Measurements from ENCODE around the gene MPPED1.

The MPPED1 gene

DNA sequence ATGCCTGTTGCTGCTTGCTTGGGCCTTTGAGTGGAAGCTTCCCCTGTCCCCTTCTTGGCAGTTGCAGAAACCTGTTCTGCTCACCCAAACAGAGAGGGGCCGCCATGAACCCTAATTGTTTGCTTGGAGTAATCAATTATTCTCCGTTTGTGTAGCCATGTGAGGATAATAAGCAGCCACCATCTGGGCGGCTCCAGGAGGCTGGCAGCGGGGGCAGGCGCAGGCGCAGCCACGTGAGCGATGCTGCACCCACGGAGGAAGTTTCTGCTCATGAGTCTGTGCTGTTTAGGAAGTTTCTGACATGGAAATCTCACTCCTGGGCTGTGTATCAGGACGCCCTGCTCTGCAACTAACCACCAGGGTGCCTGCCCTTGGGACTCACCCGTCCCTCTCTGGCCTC lies 90.1 kb downstream of the MPPED1 start:
- DNase-seq = peak; percentile 11 to 80 (median 54)
- intact Hi-C loops (cut with DNase I) = no loop called here

DNA sequence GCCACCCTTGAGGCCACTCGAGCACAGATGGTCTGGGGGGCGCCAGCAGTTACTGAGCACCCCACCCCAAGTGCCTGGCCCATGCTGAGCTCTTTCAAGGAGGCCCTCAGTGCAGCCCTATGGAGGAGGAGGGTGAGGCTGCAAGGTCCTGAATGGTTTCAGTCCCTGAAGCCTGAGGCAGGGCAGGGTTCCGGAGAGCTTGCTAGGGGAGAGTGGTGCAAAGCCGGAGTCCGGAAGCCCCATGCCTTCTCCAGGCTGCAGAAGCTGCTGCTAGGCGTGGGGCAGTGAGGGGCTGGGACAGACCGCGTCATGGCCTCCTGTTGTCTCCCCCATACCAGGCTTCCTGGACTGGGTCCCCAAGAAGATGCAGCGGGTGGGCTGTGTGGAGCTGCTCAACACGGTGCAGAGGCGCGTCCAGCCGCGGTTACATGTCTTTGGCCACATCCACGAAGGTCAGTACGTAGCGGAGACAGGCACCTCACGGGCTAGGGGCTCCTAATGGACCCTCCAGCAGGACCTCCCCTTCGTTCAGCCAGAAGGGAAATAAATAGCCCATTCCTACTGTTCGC lies 90.6 kb downstream of the MPPED1 start:
- DNase-seq = peak in 1 of 42 donors; percentile 40
- intact Hi-C loops (cut with DNase I) = no loop called here

DNA sequence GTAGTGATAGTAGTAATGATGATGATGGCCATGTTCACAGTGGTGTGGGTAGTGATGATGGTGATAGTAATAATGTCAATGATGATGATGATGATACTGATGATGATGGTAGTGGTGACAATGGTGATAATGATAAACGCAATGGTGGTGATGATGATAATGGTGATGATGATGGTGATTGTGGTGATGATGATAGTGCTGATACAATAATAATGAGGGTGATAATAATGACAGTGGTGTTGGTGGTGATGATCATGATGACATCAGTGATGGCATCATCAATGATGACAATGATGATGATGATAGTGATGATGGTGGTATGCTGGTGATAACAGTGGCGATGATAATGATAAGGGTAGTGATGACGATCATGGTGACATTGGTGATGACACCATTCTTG lies 92.3 kb downstream of the MPPED1 start:
- intact Hi-C loops (cut with DNase I) = no loop called here
- DNase-seq = no peak

DNA sequence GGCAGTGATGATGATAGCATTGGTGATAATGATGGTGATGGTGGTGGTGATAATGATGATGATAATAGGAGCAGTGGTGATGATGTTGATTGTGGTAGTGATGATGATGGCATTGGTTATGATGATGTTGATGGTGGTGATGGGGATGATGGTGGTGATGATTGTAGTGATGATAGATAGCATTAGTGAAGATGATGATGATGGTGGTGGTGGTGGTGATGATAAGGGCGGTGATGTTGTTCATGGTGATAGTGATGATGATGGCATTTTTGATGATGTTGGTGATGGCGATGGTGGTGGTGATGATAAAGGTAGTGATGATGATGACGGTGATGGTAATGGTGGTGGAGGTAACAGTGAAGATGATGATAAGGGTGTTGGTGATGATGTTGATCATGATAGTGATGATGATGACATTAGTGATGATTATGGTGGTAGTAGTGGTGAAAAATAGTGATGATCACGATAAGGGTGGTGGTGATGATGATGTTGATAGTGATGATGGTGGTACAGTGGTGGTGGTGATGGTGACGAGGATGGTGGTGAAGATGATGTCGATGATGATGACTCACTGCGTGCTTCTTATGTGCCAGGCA lies 93.0 kb downstream of the MPPED1 start:
- DNase-seq = no peak
- intact Hi-C loops (cut with DNase I) = no loop called here

DNA sequence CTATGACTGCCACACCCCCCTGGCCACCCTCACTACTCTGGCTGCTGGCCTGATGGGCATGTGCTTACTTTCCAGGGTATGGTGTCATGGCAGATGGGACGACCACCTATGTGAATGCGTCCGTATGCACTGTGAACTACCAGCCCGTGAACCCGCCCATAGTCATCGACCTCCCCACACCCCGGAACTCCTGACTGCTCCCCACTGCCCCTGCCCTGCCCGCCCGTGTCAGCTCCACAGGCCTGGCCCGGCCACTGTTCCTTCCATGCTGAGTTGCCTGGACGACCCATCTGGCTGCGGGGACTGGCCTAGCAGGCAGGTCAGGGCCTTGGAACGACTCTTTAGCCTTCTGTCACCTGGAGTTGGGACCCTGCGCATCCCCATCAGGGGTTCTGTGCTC lies 93.6 kb downstream of the MPPED1 start:
- peak in 1 of 42 donors; percentile 30 for DNase-seq
- intact Hi-C loops (cut with DNase I) = no loop called here

DNA sequence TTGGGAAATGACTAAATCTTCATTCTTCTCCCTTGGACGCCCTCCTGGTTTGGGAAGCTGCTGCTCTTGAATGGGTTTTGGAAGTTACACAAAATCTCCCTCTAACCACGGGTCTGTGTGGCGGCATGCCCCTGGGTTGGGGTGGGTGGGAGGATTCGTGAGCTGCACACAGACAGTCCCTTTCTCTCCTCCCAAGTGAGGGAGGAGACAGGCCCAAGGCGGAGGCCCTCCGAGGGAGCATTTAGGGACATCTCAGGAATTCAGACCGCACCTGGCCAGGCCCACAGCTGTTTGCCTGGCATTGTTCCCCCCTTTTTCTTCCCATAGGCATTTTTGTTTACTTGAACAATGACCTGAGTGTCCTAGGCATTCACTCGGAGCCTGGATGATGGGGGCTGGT lies 94.1 kb downstream of the MPPED1 start:
- intact Hi-C loops (cut with DNase I) = no loop called here
- DNase-seq = no peak

DNA sequence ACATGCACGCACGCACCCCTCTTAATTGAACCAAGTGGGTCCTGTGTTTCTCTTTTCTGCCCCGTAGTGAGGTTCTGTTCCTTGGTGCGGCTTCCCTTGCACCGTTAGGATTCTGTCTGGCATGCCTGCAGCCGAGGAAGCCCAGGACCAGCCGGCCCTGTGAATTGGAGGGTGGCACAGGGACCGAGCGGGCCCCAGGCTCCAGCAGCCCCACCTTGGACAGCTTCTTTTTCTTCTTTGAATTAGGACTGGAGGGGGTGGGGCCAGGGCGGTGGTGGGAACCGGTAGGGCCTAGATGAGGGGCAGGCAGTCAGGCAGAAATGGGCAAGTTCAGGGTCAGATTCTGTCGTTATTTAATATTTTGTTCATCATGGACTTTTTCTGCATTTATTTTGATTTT lies 94.7 kb downstream of the MPPED1 start:
- peak in 1 of 42 donors; percentile 34 for DNase-seq
- intact Hi-C loops (cut with DNase I) = no loop called here

DNA sequence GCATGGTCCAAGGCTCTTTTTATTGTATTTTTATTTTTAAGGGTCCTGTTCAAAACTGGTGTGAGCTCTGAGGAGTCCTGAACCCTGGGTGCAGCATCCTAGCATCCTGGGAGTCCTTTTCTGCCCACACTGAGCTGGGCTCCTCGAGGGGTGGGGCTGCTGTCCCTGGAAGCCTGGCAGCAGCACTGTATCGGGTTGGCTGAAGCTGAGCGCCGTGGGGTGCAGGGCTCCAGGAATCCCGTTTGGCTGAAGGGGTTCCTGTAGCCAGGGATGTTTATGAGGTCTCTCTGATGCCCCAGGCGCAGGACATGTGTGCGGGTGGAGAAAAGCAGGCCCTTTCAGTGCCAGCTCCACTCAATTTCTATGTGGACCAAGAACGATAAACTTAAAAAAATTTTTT lies 95.4 kb downstream of the MPPED1 start:
- peak in 1 of 42 donors; percentile 40 for DNase-seq
- intact Hi-C loops (cut with DNase I) = no loop called here

DNA sequence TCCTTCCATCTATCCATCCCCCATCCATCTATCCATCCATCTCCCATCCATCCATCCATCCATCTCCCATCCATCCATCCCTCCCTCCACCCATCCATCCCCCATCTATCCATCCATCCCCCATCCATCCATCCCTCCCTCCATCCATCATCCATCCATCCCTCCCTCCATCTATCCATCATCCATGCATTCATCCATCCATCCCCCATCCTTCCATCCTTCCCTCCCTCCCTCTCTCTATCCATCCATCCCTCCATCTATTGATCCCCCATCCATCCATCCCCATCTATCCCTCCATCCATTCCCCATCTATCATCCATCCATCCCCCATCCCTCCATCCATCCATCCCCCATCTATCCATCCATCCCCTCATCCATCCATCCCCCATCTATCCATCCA lies 96.7 kb downstream of the MPPED1 start:
- DNase-seq = no peak
- intact Hi-C loops (cut with DNase I) = no loop called here

DNA sequence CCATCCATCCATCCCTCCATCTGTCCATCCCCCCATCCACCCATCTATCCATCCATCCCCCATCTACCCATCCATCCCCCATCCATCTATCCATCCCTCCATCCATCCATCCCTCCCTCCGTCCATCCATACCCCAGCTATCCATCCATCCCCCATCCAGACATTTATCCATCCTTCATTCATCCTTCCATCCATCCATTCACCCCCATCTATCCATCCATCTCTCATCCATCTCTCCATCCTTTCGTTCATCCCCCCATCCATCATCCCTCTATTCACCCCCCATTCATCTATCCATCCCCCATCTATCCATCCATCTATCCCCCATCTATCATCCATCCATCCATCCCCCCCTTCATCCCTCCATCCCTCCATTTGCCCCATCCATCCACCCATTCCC lies 97.5 kb downstream of the MPPED1 start:
- DNase-seq = no peak
- intact Hi-C loops (cut with DNase I) = no loop called here

DNA sequence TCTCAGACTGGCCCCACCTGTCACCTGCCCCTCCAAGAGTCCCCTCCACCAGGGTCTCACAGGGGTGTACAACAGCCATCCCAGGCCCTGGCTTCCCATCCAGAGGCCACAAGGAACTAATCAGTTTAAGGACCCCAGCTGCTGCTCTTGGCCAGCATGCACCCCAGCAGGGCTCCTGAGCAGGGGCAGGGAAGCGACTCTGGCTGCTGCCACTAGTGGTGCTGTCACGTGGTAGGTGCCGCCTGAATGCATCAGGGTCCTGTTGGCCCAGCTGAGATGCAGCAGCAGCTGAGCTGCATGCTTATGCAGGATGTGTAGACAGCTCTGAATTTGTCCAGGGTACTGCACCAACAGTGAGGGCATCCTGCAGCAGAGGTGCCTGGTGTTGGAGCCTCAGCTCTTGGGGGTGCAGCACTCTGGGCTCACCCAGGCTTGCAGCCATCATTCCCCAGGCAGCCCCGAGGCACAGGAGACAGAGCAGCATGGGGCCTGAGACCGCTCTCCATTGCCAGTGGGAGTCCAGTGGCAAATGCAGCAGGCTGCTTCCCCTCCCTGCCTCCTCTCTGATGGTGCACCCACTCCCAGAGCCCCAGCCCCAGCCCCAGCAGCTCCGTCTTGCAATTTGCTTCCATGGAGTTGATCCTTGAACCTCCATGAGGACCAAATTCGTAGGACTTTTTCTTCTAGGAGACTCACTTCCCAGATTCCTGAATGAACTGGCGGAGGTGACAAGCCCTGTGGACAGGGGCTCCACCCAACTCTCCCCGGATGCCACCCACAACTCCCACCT lies 98.7 kb downstream of the MPPED1 start:
- intact Hi-C loops (cut with DNase I) = no loop called here
- DNase-seq = peak in 1 of 42 donors; percentile 31

DNA sequence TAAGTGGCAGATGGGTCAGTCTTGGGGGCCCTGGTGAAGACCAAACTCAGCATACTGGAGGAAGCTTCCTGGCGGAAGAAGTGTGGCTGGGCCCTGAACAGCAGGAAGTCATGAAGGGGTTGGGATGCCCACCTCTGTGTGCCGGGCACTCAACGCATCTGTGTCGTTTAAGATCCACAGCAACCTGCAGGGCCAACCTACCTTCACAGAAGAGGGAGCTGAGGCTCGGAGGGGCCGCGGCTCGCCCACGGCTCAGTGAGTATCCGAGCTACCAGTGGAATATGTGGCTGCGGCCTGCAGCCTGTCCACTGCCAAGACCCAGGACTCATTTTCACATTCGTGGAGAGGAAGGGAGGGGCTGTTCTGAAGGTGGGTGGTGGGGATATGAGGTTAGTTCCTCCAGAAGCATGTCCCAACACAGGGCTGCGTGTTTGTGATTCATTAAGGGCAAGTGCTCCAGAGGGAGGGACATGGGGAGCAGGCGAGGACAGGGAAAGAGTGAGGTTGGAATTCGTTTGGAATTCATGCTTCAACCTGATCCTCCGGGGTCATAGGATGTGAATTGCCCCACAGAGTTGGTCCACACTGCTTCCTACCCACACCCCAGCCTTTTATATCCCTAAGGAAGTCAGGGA lies 99.6 kb downstream of the MPPED1 start:
- no peak for DNase-seq
- intact Hi-C loops (cut with DNase I) = no loop called here

DNA sequence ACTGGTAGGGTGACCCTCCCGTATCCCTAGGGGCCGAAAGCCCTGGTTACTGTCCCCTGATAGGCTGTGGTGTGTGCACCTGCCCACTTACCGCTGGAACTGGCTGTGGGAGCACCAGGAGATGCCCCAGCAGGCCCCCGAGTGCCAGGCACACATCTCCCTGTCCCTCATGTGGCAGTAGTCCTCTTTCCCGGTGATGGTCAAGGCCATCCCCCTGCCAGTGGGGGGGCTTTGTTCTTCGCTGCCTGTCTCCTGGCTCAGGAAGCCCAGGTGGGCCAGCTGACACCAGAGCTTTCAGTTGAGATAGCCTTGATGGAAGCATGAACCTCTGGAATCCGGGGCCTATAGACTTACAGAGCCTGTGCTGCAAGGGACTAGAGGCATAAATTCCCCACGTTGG lies 100.5 kb downstream of the MPPED1 start:
- peak in 1 of 42 donors; percentile 37 for DNase-seq
- intact Hi-C loops (cut with DNase I) = no loop called here

DNA sequence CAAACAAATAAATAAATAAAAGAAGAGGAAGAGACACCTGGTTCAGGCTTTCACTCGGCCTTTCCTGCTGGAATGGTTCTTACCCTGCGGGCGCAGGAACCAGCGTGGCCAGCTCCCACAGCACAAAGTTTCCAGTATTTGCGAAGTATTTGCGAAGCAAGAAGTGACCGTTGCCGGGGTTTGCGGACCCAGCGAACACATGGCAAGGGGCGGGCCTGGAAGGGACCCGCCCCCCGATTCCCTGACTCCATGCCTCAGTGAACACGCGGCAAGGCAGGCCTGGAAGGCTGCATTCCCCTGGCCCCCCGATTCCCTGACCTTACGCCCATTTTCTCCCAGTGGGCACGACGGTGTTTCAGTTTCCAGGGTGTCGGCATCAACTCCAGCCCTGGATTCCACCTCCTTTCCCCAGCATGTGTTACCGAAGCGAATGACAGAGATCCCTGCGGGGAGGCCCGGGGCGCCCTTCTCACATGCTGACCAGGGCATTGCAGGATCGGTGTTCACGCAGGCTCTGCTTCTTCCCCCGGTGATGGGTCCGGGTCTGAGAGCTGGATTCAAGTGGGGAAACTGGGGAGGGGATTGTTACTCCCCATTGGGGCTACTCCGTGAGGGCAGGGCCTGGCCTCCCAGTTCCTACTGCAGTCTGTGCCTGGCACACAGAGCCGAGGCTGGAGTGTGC lies 102.8 kb downstream of the MPPED1 start:
- intact Hi-C loops (cut with DNase I) = no loop called here
- DNase-seq = no peak

DNA sequence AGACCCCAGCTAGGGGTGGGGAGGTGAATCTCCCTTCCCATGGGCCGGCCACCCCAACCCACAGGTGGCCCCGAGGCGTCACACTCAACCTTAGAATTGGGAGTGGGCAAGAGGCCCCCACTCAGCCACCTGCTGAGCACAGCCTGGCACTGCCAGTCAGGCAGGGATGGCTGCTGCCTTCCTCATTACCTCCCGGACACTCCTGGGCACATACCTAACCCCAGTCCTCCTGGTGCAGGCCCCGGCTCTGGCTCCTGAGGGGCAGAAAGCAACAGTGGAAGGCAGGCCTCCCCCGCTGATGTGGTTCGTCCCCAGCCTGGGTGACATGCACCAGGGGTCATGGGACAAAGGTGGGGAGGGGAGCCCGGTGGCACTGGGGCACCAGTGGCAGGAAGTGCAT lies 103.6 kb downstream of the MPPED1 start:
- no peak for DNase-seq
- intact Hi-C loops (cut with DNase I) = no loop called here

DNA sequence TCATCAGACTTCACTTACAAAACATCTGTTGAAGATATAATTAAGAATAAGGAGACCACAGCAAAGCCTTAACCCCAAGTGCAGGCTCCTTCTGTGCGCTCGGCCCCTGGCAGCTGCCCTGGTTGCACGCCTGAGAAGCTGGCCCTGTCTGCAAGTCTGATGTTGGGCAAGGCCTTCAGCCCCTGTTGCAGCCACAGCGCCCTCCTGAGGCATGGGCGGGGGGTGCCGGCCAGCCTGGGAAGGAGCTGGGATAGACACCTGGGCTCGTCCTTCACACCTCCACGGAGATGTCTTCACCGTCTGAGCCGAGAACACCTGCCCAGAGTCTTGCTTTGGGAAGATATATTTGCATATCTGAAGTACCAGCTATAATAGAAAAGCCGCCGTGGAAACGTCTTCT lies 104.1 kb downstream of the MPPED1 start:
- intact Hi-C loops (cut with DNase I) = no loop called here
- DNase-seq = no peak

DNA sequence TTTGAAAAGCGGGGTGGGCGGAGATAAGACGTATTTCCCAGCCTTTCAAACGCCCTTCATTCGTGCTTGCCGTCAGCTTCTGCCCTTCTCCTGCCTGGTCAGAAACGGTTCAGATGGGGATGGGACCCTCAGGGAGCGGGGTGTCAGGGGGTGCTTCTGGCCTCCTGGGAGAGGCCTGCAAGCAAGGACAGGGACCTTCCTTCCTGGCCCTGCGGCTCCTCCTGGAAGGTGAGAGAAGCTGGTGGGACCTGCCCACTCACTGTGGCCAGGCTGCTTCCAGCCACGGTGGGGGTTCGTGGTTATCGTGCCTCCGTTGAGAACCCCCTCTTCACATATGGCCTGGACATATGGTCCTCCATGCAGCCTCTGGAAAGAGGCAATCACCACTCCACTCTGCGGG lies 104.6 kb downstream of the MPPED1 start:
- intact Hi-C loops (cut with DNase I) = no loop called here
- DNase-seq = no peak

DNA sequence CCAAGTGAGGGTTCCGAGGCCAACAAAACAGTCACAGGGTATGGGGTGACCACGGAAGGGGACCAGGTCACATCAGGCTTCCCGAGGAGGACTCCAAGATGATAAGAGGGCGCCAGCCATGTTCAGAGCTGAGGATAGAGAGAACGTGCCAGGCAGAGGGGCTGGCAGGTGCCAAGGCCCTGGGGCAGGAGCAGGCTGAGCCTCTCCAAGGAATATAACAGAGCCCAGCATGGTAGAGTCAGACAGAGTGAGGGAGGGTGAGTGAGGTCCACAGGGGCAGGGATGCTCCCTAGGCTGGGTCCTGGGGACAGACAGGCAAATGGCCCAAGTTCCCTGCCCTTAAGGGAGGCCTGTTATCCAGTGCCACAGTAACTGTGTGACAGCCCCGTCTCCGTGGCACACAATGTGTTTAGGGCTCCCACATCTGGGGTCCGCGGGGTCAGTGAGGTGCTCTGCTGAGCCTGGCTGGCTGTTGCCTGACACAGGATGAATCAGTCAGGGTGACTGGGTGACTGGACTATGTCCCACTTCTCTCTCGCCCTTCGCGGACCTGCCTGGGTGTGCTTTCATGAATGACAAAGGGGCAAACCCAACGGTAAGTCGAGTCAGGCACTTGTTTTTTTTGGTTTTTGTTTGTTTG lies 105.3 kb downstream of the MPPED1 start:
- intact Hi-C loops (cut with DNase I) = no loop called here

DNA sequence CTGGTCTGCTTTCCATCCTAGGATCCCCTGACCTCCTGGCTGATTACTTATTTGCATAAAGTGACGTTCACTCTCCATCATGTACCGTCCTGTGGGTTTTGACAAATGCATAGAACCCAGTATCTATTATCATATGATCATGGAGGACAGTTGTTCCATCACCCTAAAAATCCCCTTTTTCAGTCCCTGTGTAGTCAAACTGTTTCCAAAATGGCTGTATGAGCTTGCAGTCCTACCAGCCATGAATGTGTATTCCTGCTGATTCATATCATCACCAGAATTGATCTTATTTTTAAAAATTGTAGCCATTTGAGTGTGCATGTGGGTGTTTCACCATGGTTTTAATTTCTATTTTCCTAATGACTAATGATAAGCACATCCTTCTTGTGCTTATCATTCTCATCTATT lies 108.8 kb downstream of the MPPED1 start:
- no peak for DNase-seq
- intact Hi-C loops (cut with DNase I) = no loop called here

More for the DNA sequence above, 105.3 kb downstream of the MPPED1 start:
- no peak for DNase-seq

Measured in head of caudate nucleus (tissue), 42 donors.